Ecto neural progenitor cell (in vitro differentiated cells): ENCODE results near the gene SYT2.
"Not testable (repeated sequence)": the region's sequence is repeated elsewhere in the genome, so short reads cannot be mapped to it uniquely, and the experiment has no call there.

Experiments used
- DNase-seq: peaks from one replicate; pipeline ENCODE4 v3.0.0-alpha.2; 2018; ENCODE audit warnings: low spot score

The SYT2 gene

DNA sequence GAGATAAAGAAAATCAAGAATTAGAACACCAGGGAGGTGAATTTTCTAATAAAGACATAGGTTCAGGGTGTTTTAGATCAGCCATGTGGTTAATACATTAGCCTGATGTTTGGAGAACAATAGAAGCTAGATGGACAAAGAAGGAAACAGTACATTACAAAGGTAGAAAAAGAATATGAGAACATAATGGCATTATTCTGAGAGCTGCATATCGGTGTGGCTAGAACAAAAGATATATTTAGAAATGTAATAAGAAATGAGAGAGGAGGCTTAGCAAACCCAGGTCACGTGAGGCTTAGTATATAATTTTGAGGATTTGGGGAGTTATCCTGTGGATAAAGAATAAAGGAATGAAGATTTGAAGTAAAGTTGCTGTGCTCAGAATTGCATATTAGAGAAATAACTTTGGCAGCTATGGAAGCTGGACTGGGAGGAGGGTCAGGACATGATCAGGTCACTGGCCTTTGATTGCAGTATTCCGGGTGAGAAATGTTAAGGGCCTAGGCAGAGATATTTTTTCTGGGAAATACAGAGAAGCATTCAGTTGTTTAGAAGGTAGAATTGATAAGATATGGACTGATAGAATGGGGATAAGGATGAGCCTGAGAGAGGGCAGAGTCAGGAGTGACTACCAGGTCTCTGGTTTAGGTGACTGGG lies 164.5 kb downstream of the SYT2 start:
- not testable (repeated sequence) for DNase-seq

DNA sequence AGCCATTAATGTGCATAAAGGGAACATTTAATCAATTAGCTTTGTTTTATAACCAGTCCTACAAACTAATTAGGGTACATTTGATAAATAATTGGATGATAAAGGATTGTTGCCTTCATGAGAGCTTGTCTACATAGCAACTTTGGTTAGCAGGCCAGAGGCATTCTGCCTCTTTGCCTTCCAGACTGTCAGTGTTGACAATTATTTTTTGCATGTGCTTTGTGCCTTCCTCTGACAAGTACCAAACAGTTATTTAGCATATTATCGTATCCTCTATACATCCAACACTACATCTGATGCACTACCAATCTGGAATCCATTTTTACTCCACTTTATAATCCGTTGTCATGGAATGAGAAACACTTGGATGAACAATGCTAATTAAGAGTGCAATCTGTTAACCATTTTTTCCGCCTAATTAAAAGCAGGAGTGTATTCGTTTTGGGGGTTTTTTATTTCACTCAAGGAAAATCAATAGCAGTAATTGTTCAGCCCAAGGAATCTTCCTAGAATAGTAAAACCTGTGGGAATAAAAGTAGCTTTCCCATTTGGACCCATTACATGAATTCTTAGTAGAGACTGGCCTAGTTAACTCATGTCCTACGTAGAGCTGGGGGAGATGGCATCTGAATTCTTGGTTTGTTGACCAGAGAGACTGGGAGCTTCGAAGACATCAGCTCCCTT lies 165.3 kb downstream of the SYT2 start:
- DNase-seq = not testable (repeated sequence)

- DNase-seq = not testable (repeated sequence)
These were observed 166.7 kb downstream of the SYT2 start for GRCh38 chr1:202543537-202543936.

- not testable (repeated sequence) for DNase-seq
These were observed 167.8 kb downstream of the SYT2 start for GRCh38 chr1:202542415-202542814.

- not testable (repeated sequence) for DNase-seq
These were observed 169.4 kb downstream of the SYT2 start for GRCh38 chr1:202540858-202541257.
